RWPE2 (cell line): ENCODE measurements around the gene VILL.

Experiments used
- ATAC-seq: fragments of 200-7000 bp; cut with Tn5 transposase; 3 replicates; pipeline ENCODE4 v1.9.1; 2021; ENCODE audit warnings: low read depth
- DNase-seq: peaks from one replicate; pipeline ENCODE4 v3.0.0-alpha.2; 2020; ENCODE audit warnings: low spot score
- H3K27ac ChIP-seq: fragments of 450-650 bp; 2 replicates; pipeline ENCODE4 v1.5.1; 2017; ENCODE audit warnings: mild to moderate bottlenecking; ENCODE audit not compliant: poor library complexity, severe bottlenecking
- H3K27me3 ChIP-seq: fragments of 250-450 bp; sonication (Bioruptor Pico); 2 replicates; pipeline ENCODE4 v1.5.1; 2021; ENCODE audit warnings: mild to moderate bottlenecking, moderate library complexity; ENCODE audit not compliant: insufficient read depth, poor library complexity, severe bottlenecking
- H3K36me3 ChIP-seq: fragments of 250-450 bp; sonication (Bioruptor Pico); 2 replicates; pipeline ENCODE4 v1.5.1; 2020; ENCODE audit warnings: low read depth, mild to moderate bottlenecking, moderate library complexity
- H3K4me1 ChIP-seq: fragments of 250-450 bp; sonication (Bioruptor Pico); 2 replicates; pipeline ENCODE4 v1.5.1; 2021; ENCODE audit warnings: mild to moderate bottlenecking, moderate library complexity; ENCODE audit not compliant: insufficient read depth, poor library complexity, severe bottlenecking
- H3K4me3 ChIP-seq: fragments of 250-450 bp; sonication (Bioruptor Pico); 2 replicates; pipeline ENCODE4 v1.5.1; 2021; ENCODE audit warnings: mild to moderate bottlenecking, moderate library complexity; ENCODE audit not compliant: severe bottlenecking
- H3K9me3 ChIP-seq: fragments of 250-450 bp; sonication (Bioruptor Pico); 2 replicates; pipeline ENCODE4 v1.5.1; 2021; ENCODE audit warnings: mild to moderate bottlenecking, moderate library complexity; ENCODE audit not compliant: severe bottlenecking
- CTCF ChIP-seq: fragments of 450-650 bp; IDR thresholded peaks from one replicate; pipeline ENCODE4 v1.5.1; 2017; ENCODE audit warnings: mild to moderate bottlenecking, moderate library complexity; ENCODE audit not compliant: poor library complexity, severe bottlenecking

The VILL gene

DNA sequence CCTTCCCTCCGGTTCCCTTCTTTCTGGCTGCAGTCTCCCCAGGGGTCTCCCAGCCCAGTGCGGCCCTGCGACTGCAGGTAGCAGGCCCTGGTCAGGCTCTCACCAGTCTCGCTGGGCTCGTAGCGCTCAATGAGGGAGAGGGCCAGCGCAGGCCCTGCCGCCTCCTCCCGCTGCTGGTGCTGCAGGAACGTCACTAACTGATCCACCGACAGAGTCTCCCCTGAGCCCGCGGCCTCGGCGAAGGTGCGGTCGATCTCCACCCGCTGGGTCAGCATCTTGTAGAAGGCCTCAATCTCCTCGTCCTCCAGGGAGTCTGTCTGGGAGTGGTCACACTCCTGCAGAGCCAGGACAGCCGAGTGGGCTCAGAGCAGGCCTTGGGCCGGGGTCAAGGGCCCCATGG lies 20.5 kb downstream of the VILL start:
- no peak for TF ChIP-seq CTCF

DNA sequence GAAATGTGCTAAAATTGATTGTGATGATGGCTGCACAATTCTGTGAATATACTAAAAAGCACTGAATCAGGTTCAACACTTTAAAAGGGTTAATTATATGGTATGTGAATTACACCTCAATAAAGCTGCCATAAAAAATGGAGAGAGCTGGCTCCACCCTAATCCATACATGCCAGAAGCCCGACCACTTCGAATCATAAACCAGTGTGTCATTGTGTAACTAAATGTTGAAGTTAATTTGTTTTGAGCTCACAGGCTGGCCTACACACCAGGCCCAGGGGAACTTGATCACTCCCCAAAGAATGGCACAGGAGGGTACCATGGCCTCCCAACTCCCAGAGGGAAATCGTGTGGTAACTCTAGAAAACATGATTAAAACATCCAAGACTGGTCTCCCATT lies 24.9 kb downstream of the VILL start:
- Histone ChIP-seq H3K36me3 (peaks cover 13% of the 10 kb centered on the region), H3K4me1 (no peaks in the 10 kb centered on the region), H3K4me3 (no peak overlapping the region), H3K27ac (no peak overlapping the region), H3K27me3 (no peaks in the 10 kb centered on the region), H3K9me3 (no peaks in the 10 kb centered on the region)
- no peak for TF ChIP-seq CTCF
- DNase-seq (no peak), ATAC-seq (no peak)

More for the DNA sequence above, 20.5 kb downstream of the VILL start:
- H3K27me3 ChIP-seq = no peaks in the 10 kb centered on the region
- no peaks in the 10 kb centered on the region for H3K9me3 ChIP-seq
- no peak overlapping the region for H3K4me3 ChIP-seq
- no peak overlapping the region for H3K27ac ChIP-seq
- DNase-seq = no peak
- no peak for ATAC-seq
- H3K4me1 ChIP-seq = no peaks in the 10 kb centered on the region
- peaks cover 13% of the 10 kb centered on the region for H3K36me3 ChIP-seq

- Histone ChIP-seq H3K4me3 (no peak overlapping the region), H3K36me3 (peaks cover 13% of the 10 kb centered on the region), H3K9me3 (no peaks in the 10 kb centered on the region), H3K27me3 (no peaks in the 10 kb centered on the region), H3K4me1 (no peaks in the 10 kb centered on the region), H3K27ac (no peak overlapping the region)
- ATAC-seq = no peak
- no peak for TF ChIP-seq CTCF
- DNase-seq = no peak
Observed at GRCh38 chr3:38015984-38016383, 25.4 kb downstream of the VILL start.

DNA sequence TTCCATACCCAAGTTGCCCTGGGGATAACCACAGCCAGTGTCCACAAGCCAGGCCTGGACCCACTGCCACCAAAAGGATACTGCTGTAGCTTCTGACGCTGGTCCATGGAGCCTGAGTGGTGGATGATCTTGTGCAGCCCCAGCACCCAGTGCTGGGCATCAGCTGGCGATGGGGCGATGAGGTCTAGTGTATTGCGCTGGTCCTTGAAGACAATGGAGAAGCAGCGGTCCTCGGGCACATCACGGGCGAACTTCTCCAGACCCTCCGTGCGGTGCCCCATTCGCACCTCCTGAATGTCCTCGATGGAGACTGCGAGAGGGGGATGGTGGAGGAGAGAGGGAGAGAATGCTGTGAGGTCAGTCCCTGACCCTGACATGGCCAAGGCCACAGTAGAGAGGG lies 25.8 kb downstream of the VILL start:
- Histone ChIP-seq H3K36me3 (peaks cover 13% of the 10 kb centered on the region), H3K27ac (no peak overlapping the region), H3K4me1 (no peaks in the 10 kb centered on the region), H3K4me3 (no peak overlapping the region), H3K9me3 (no peaks in the 10 kb centered on the region), H3K27me3 (no peaks in the 10 kb centered on the region)
- TF ChIP-seq CTCF = no peak
- no peak for ATAC-seq
- no peak for DNase-seq

DNA sequence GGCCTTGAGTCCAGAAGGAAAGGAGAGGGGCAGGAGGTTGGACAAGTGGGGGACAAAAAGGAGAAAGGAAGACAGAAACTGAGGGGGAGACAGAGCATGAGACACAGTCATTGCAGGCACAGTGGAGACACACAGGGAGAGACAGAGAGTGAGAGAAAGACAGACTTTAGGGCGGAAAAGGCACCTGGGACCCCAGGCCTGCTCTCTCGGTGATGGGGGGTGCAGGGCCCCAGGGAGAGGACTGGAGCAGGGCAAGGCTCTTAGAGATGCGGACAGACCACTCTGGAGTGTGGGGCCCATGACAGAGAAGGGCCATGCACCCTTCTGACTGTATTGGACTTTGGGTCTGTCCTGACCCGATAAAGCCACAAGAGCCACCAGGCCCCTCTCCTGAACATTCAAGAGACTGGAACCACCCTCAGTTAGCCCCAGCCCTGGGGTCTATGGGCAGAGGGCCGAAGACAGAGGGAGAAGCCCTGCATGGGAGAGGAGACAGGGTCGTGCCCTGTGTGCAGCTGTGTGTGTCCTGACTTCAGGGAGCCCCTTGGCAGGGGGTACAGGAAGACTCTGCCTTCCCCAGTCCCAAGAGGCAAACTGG lies 26.4 kb downstream of the VILL start:
- Histone ChIP-seq H3K4me1 (no peaks in the 10 kb centered on the region), H3K9me3 (no peaks in the 10 kb centered on the region), H3K36me3 (peaks cover 13% of the 10 kb centered on the region), H3K27ac (no peak overlapping the region), H3K4me3 (no peak overlapping the region), H3K27me3 (no peaks in the 10 kb centered on the region)
- no peak for TF ChIP-seq CTCF
- no peak for ATAC-seq
- no peak for DNase-seq
